ENCODE data around the gene MGMT. TPM values are rescaled to one million over a fixed set of nuclear protein-coding genes. Genes with fewer than 3 reads are reported as not detected.

MGMT gene
- total RNA-seq, 1 donor from 2014 or later = 25.9 TPM

GRCh38 chr10:129808092-129808983, 341.3 kb downstream of the MGMT start:
- no peak overlapping the region for H3K4me3 Mint-ChIP-seq (ENCODE audit: unreplicated experiment)
- peaks cover 3% of the 10 kb centered on the region for H3K27me3 Mint-ChIP-seq (ENCODE audit: unreplicated experiment)
- H3K27ac Mint-ChIP-seq (ENCODE audit: unreplicated experiment) = no peak overlapping the region
- H3K36me3 Mint-ChIP-seq (ENCODE audit: low read depth, unreplicated experiment) = no peaks in the 10 kb centered on the region
- no peak for TF ChIP-seq CTCF (IDR thresholded peaks at IDR 0.05; ENCODE audit: unreplicated experiment)
- peaks cover 4% of the 10 kb centered on the region for H3K9me3 Mint-ChIP-seq (ENCODE audit: unreplicated experiment)
- DNase-seq (ENCODE audit: low spot score) = no peak
- no peaks in the 10 kb centered on the region for H3K4me1 Mint-ChIP-seq (ENCODE audit: unreplicated experiment)

- H3K36me3 Mint-ChIP-seq (ENCODE audit: low read depth, unreplicated experiment) = no peaks in the 10 kb centered on the region
- H3K4me1 Mint-ChIP-seq (ENCODE audit: unreplicated experiment) = no peaks in the 10 kb centered on the region
- no peak for TF ChIP-seq CTCF (IDR thresholded peaks at IDR 0.05; ENCODE audit: unreplicated experiment)
- no peak overlapping the region for H3K27ac Mint-ChIP-seq (ENCODE audit: unreplicated experiment)
- H3K9me3 Mint-ChIP-seq (ENCODE audit: unreplicated experiment) = peaks cover 4% of the 10 kb centered on the region
- H3K4me3 Mint-ChIP-seq (ENCODE audit: unreplicated experiment) = no peak overlapping the region
- no peak for DNase-seq (ENCODE audit: low spot score)
- peaks cover 3% of the 10 kb centered on the region for H3K27me3 Mint-ChIP-seq (ENCODE audit: unreplicated experiment)
Observed at GRCh38 chr10:129809431-129809830, 342.4 kb downstream of the MGMT start.

GRCh38 chr10:129809841-129810240, 342.8 kb downstream of the MGMT start:
- H3K4me1 Mint-ChIP-seq (ENCODE audit: unreplicated experiment) = no peaks in the 10 kb centered on the region
- no peak overlapping the region for H3K27ac Mint-ChIP-seq (ENCODE audit: unreplicated experiment)
- no peak for DNase-seq (ENCODE audit: low spot score)
- no peak overlapping the region for H3K4me3 Mint-ChIP-seq (ENCODE audit: unreplicated experiment)
- peaks cover 3% of the 10 kb centered on the region for H3K27me3 Mint-ChIP-seq (ENCODE audit: unreplicated experiment)
- TF ChIP-seq CTCF (IDR thresholded peaks at IDR 0.05; ENCODE audit: unreplicated experiment) = no peak
- peaks cover 4% of the 10 kb centered on the region for H3K9me3 Mint-ChIP-seq (ENCODE audit: unreplicated experiment)
- H3K36me3 Mint-ChIP-seq (ENCODE audit: low read depth, unreplicated experiment) = no peaks in the 10 kb centered on the region

- TF ChIP-seq CTCF (IDR thresholded peaks at IDR 0.05; ENCODE audit: unreplicated experiment) = no peak
- H3K27ac Mint-ChIP-seq (ENCODE audit: unreplicated experiment) = no peak overlapping the region
- H3K4me3 Mint-ChIP-seq (ENCODE audit: unreplicated experiment) = no peak overlapping the region
- no peak for DNase-seq (ENCODE audit: low spot score)
- no peaks in the 10 kb centered on the region for H3K36me3 Mint-ChIP-seq (ENCODE audit: low read depth, unreplicated experiment)
- no peaks in the 10 kb centered on the region for H3K4me1 Mint-ChIP-seq (ENCODE audit: unreplicated experiment)
- H3K27me3 Mint-ChIP-seq (ENCODE audit: unreplicated experiment) = peaks cover 5% of the 10 kb centered on the region
- peaks cover 4% of the 10 kb centered on the region for H3K9me3 Mint-ChIP-seq (ENCODE audit: unreplicated experiment)
Observed at GRCh38 chr10:129811208-129811607, 344.2 kb downstream of the MGMT start.

- Mint-ChIP-seq H3K36me3 (ENCODE audit: low read depth, unreplicated experiment) (no peaks in the 10 kb centered on the region), H3K9me3 (ENCODE audit: unreplicated experiment) (peaks cover 4% of the 10 kb centered on the region), H3K4me3 (ENCODE audit: unreplicated experiment) (no peak overlapping the region), H3K4me1 (ENCODE audit: unreplicated experiment) (no peaks in the 10 kb centered on the region), H3K27ac (ENCODE audit: unreplicated experiment) (no peak overlapping the region), H3K27me3 (ENCODE audit: unreplicated experiment) (peaks cover 4% of the 10 kb centered on the region)
- DNase-seq (ENCODE audit: low spot score) = no peak
- TF ChIP-seq CTCF (IDR thresholded peaks at IDR 0.05; ENCODE audit: unreplicated experiment) = no peak
Observed at GRCh38 chr10:129812398-129812797, 345.4 kb downstream of the MGMT start.
